GM18868 (cell line): ENCODE measurements around the gene ARRDC3.
"Not testable (repeated sequence)": the region's sequence is repeated elsewhere in the genome, so short reads cannot be mapped to it uniquely, and the experiment has no call there.

Source experiments
- ATAC-seq: cut with Tn5 transposase; IDR thresholded peaks from one replicate; pipeline ENCODE4 v1.9.1; 2021; ENCODE audit warnings: mild to moderate bottlenecking, moderate library complexity; ENCODE audit not compliant: unreplicated experiment

The ARRDC3 gene

GRCh38 chr5:91361055-91361701 is 21.9 kb downstream of the ARRDC3 start:
- ATAC-seq = peak; percentile 89

GRCh38 chr5:91359962-91360609 is 23.0 kb downstream of the ARRDC3 start:
- ATAC-seq = no peak

GRCh38 chr5:91357806-91358205 is 25.3 kb downstream of the ARRDC3 start:
- no peak for ATAC-seq

- ATAC-seq = no peak
Observed at GRCh38 chr5:91357012-91357634, 26.0 kb downstream of the ARRDC3 start.

- ATAC-seq = peak; percentile 65
Observed at GRCh38 chr5:91354867-91355266, 28.2 kb downstream of the ARRDC3 start.

- no peak for ATAC-seq
Observed at GRCh38 chr5:91352831-91353695, 30.1 kb downstream of the ARRDC3 start.

- no peak for ATAC-seq
Observed at GRCh38 chr5:91345461-91345860, 37.7 kb downstream of the ARRDC3 start.

- not testable (repeated sequence) for ATAC-seq
Observed at GRCh38 chr5:91344661-91345200, 38.4 kb downstream of the ARRDC3 start.

GRCh38 chr5:91343916-91344315 is 39.2 kb downstream of the ARRDC3 start:
- ATAC-seq = no peak

- ATAC-seq = not testable (repeated sequence)
Observed at GRCh38 chr5:91342931-91343330, 40.2 kb downstream of the ARRDC3 start.

GRCh38 chr5:91341154-91341553 is 42.0 kb downstream of the ARRDC3 start:
- no peak for ATAC-seq

- ATAC-seq = no peak
Observed at GRCh38 chr5:91340532-91340931, 42.6 kb downstream of the ARRDC3 start.

- no peak for ATAC-seq
Observed at GRCh38 chr5:91339063-91339705, 43.9 kb downstream of the ARRDC3 start.

- peak; percentile 83 for ATAC-seq
Observed at GRCh38 chr5:91332267-91333045, 50.7 kb downstream of the ARRDC3 start.

GRCh38 chr5:91331705-91332104 is 51.4 kb downstream of the ARRDC3 start:
- ATAC-seq = no peak

- ATAC-seq = peak; percentile 45
Observed at GRCh38 chr5:91329283-91329682, 53.8 kb downstream of the ARRDC3 start.

GRCh38 chr5:91328743-91329142 is 54.4 kb downstream of the ARRDC3 start:
- ATAC-seq = no peak

GRCh38 chr5:91322981-91323380 is 60.1 kb downstream of the ARRDC3 start:
- not testable (repeated sequence) for ATAC-seq

- no peak for ATAC-seq
Observed at GRCh38 chr5:91319667-91320066, 63.5 kb downstream of the ARRDC3 start.

- ATAC-seq = no peak
Observed at GRCh38 chr5:91318724-91319123, 64.4 kb downstream of the ARRDC3 start.
